Subcutaneous adipose tissue (tissue), 4 donors: ENCODE results near the gene MEGF10. TPM values are rescaled to one million over a fixed set of nuclear protein-coding genes. Genes with fewer than 3 reads are reported as not detected.

Experiments used
- total RNA-seq, 4 donors: library from RNA; depleted of rRNA; stranded (reverse); fragments of >200 nt; gene quantifications; one replicate each; pipeline ENCODE4 v1.1.0, GENCODE V29; 2016
- TF ChIP-seq, protein P1 (sequence below): fragments of 450-650 bp; IDR thresholded peaks from one replicate; pipeline ENCODE4 v1.5.1; 2016; ENCODE audit warnings: low read depth, mild to moderate bottlenecking, control low read depth, antibody characterized with exemption, moderate library complexity

MEGF10 gene
- total RNA-seq, 4 donors from 2014 or later: 0.16 to 1.7 (median 0.78) TPM

DNA sequence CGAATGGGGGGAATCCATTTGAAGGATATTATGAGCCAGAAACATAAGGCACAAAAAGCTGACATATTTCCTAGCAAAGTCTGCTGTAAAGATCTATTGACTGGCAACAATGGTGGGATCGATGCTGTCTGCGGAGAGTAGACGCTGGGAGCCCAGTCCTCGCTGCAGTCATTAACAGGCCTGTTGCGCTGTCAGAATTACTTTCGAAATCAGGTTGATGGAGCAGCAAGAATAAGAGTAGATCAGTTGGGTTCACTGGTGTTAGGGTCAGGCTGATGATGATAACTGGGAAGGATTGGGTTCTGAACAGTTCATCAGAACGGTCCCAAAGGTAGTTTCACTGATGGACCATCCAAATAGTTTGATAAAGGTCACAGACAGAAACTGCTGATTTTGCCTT, 87.1 kb downstream of the MEGF10 start:
- TF ChIP-seq, protein P1, sequence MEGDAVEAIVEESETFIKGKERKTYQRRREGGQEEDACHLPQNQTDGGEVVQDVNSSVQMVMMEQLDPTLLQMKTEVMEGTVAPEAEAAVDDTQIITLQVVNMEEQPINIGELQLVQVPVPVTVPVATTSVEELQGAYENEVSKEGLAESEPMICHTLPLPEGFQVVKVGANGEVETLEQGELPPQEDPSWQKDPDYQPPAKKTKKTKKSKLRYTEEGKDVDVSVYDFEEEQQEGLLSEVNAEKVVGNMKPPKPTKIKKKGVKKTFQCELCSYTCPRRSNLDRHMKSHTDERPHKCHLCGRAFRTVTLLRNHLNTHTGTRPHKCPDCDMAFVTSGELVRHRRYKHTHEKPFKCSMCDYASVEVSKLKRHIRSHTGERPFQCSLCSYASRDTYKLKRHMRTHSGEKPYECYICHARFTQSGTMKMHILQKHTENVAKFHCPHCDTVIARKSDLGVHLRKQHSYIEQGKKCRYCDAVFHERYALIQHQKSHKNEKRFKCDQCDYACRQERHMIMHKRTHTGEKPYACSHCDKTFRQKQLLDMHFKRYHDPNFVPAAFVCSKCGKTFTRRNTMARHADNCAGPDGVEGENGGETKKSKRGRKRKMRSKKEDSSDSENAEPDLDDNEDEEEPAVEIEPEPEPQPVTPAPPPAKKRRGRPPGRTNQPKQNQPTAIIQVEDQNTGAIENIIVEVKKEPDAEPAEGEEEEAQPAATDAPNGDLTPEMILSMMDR: no peak

DNA sequence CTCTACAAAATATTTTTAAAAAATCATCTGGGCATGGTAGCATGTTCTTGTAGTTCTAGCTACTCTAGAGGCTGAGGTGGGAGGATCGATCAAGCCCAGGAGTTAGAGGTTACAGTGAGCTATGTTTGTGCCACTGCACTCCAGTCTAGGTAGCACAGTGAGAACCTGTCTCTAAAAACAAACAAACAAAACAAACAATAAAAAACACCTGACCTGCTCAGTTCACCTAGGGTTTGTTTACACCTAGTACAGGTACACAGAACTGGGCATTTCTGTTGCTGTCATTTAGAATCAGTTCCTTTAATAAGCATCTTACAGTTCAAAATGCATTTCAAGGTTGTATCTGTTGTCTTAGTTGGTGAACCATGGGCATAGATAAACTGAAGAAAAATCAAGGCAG, 95.3 kb downstream of the MEGF10 start:
- TF ChIP-seq, protein P1: no peak

DNA sequence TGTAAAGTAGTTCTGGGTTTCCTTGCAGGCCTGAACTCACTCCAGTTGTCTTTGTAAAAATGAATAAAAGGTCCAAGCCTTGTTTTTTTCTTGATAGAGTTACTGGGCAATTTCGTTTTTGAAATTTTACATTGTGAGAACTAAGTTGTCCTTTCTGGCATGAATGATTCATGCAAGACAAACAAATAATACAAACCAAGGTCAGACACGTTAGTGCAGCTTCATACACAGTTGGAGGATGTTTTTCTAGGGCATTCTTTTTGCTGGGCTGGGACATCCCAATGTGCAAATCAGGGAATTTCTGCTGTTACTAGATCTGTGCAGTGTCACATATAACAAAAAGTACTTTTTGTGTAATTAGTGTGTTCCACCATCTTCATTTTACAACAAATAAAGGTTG, 96.0 kb downstream of the MEGF10 start:
- TF ChIP-seq, protein P1: no peak

DNA sequence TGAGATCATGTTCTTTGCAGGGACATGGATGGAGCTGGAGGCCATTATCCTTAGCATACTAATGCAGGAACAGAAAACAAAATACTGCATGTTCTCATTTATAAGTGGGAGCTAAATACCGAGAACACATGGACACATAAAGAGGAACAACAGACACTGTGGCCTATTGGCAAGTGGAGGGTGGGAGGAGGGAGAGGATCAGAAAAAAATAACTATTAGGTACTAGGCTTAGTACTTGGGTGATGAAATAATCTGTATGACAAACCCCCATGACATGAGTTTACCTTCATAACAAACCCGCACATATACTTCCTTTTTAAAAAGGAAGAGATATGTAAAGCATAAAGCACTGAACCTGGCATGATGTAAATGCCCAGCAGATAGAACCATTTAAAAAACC, 99.0 kb downstream of the MEGF10 start:
- TF ChIP-seq, protein P1: no peak

DNA sequence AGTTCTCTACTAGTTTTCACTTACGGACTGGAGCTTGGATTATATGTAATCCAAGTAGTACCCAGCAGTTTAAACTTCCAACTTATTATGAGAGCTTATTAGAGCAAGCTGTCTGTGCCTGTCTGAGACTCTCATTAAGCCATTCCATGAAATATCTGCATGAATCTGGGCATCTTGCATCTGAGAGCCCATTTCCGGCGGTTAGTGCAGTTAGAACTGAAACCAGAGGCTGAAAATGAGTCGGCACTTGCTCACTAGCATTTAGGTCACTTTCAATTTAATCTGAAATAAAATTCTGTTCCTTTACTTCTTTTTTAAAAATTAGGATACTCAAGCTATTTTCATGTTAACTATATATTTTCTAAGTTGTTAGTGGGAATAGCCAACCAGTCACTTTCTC, 102.2 kb downstream of the MEGF10 start:
- TF ChIP-seq, protein P1: no peak

- TF ChIP-seq, protein P1: no peak
Observed at GRCh38 chr5:127396490-127397155, 106.0 kb downstream of the MEGF10 start.

DNA sequence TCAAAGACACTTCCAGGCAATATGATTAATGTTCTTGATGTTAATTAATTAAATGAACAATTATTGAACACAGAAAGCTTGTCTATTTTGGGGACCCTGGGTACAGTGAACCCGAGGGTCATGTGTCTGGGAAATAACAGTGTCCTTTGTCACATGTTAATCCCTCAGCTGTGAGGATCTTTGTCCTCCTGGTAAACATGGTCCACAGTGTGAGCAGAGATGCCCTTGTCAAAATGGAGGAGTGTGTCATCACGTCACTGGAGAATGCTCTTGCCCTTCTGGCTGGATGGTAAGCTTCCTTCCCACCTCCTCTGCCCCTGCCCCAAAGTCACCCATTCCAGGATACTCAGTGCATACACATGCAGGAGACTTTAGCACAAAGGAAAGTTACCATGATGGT, 107.9 kb downstream of the MEGF10 start:
- TF ChIP-seq, protein P1: no peak
